ENCODE results near the gene PRCD.

GRCh38 chr17:76524598-76525512 is 15.0 kb upstream of the PRCD start:
- TF ChIP-seq, protein P1, sequence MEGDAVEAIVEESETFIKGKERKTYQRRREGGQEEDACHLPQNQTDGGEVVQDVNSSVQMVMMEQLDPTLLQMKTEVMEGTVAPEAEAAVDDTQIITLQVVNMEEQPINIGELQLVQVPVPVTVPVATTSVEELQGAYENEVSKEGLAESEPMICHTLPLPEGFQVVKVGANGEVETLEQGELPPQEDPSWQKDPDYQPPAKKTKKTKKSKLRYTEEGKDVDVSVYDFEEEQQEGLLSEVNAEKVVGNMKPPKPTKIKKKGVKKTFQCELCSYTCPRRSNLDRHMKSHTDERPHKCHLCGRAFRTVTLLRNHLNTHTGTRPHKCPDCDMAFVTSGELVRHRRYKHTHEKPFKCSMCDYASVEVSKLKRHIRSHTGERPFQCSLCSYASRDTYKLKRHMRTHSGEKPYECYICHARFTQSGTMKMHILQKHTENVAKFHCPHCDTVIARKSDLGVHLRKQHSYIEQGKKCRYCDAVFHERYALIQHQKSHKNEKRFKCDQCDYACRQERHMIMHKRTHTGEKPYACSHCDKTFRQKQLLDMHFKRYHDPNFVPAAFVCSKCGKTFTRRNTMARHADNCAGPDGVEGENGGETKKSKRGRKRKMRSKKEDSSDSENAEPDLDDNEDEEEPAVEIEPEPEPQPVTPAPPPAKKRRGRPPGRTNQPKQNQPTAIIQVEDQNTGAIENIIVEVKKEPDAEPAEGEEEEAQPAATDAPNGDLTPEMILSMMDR (IDR thresholded peaks at IDR 0.05), result no peak
- TF ChIP-seq POLR2A (IDR thresholded peaks at IDR 0.05), result no peak

Measured in vagina (tissue), 2 donors.